Measurements from ENCODE around the gene CAND2.
"Not testable (repeated sequence)": the region's sequence is repeated elsewhere in the genome, so short reads cannot be mapped to it uniquely, and the experiment has no call there.

Gene CAND2

DNA sequence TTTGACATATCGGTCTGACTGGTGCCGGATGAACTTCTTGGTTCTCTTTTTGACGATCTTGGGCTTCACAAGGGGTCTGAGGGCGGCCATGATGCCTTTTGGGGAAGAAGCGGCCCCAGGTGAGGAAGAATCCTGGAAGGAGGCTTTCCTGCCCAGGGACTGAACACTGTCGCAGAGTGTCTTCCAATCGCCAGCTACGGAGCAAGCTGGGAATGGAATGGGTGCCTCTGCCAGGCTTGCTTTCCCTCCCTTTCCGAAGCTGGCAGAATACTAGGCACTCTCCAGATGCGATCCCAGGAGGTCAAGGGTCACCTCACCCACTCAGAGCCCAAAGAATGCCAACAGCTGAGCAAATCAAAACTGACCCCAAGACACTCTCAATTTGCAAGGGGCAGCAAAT lies 43.7 kb downstream of the CAND2 start:
- DNase-seq: peak; percentile 49
- H3K27me3 Mint-ChIP-seq, H3K9me3 Mint-ChIP-seq: not testable (repeated sequence)
- Mint-ChIP-seq H3K4me3 (peak overlapping the region; percentile 96), H3K27ac (peak overlapping the region; percentile 100), H3K36me3 (ENCODE audit: low read depth) (peaks cover 65% of the 10 kb centered on the region), H3K4me1 (ENCODE audit: low read depth) (peaks cover 51% of the 10 kb centered on the region)

DNA sequence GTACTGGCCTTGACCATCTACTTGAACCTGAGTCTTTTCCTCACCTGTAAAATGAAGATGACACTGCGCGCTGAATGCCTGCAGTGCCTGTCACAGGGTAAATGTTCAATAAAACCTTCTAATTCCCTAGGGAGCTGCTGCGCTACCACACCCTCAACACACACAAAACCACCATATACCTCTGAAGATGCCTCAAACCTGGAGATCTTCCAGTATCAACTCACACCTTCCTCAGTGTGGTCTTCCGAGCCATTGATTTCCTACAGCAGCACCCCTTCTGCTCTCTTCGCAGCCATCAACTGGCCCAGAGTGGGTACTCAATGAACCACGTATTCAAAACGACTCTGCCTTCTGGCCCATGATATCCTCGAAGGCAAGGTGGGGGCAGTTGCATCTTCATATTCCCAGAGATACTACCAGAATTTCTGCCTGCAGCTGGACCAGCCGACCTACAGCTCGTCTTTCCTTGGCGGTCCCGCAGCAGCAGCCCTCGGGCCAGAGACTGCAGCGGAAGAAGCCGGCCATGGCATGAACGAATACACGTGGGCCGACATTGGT lies 44.2 kb downstream of the CAND2 start:
- H3K27ac Mint-ChIP-seq: peak overlapping the region; percentile 100
- DNase-seq: no peak
- no peaks in the 10 kb centered on the region for H3K27me3 Mint-ChIP-seq
- peak overlapping the region; percentile 96 for H3K4me3 Mint-ChIP-seq
- no peaks in the 10 kb centered on the region for H3K9me3 Mint-ChIP-seq
- peaks cover 51% of the 10 kb centered on the region for H3K4me1 Mint-ChIP-seq (ENCODE audit: low read depth)
- H3K36me3 Mint-ChIP-seq (ENCODE audit: low read depth): peaks cover 60% of the 10 kb centered on the region

DNA sequence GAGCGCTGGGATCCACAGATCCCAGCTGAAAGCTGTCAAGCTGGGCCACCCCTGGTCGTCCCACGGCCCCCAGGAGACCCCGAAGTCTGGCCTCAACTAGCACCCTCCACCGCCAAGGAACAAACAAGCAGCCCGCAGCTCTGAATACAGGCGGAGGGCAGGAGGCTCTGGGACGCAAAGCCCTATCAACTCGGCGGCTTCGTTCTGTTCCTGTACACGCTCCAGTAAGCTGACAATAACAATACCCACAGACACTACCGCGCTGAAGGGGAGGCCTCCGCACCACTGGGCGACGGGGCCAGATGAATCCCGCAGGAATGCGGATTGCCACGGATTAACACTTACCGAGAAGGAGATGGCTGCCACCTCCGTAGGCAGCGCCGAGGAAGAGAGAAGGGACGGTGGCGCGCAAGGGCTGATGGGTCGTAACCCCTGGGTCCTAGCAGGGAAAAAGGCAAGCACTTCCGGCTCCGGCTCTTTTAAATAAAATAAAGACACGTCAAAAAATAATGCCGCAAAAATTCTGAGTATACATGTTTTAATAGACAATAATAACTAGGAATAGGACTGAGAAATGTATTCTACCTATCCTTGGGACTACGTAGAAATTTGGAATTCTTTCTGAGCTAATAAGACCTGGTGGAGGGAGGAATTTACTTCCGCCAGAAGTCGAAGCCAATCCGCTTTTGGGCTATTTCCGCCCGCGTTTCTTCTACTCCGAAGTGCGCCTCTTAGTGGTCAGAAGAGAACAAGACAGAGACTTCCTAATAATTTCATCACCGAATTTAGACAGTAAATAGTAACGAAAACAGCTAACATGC lies 44.9 kb downstream of the CAND2 start, which contains the start of gene RPL32:
Gene RPL32 (minus strand): TSS at position 417 of the 821 bp plus-strand sequence. CDS start 1,328 bp downstream, outside the sequence.
- H3K36me3 Mint-ChIP-seq (ENCODE audit: low read depth): peaks cover 53% of the 10 kb centered on the region
- peak within 1 kb of the TSS; percentile 100 for H3K27ac Mint-ChIP-seq
- H3K27me3 Mint-ChIP-seq: no peaks in the 10 kb centered on the region
- DNase-seq: peak; percentile 89
- H3K4me3 Mint-ChIP-seq: peak within 1 kb of the TSS; percentile 96
- H3K4me1 Mint-ChIP-seq (ENCODE audit: low read depth): peaks cover 46% of the 10 kb centered on the region
- no peaks in the 10 kb centered on the region for H3K9me3 Mint-ChIP-seq

DNA sequence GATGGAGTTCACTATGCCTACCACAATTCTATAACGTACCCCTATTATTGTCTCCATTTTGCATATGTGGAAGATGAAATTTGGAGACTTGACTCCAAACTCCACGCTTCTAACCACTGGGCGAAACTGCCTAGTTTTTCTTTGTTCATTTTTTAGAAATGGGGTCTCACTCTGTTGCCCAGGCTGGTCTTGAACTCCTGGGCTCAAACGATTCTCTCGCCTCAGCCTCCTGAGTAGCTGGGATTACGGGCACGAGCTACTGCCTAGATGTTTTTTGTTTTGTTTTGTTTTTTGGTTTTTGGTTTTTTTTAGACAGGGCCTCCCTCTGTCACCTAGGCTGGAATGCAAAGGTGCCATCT lies 45.5 kb downstream of the CAND2 start:
- Mint-ChIP-seq H3K27me3 (no peaks in the 10 kb centered on the region), H3K36me3 (ENCODE audit: low read depth) (peaks cover 47% of the 10 kb centered on the region), H3K4me3 (peak overlapping the region; percentile 96), H3K4me1 (ENCODE audit: low read depth) (peaks cover 41% of the 10 kb centered on the region), H3K27ac (peak overlapping the region; percentile 100), H3K9me3 (no peaks in the 10 kb centered on the region)
- no peak for DNase-seq

DNA sequence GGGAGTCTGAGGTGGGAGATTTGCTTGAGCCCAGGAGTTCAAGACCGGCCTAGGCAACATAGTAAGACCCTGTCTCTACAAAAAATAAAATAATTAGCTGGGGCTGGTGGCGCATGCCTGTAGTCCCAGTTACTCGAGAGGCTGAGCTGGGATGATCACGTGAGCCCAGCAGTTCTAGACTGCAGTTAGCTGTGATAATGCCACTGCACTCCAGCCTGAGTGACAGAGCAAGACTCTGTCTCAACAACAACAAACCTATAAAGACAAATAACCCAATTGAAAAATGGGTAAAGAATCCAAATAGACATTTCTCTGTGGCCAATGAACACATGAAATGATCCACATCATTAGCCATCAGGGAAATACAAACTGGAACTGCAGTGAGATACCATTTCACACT lies 46.0 kb downstream of the CAND2 start:
- H3K27ac Mint-ChIP-seq: peak overlapping the region; percentile 100
- no peaks in the 10 kb centered on the region for H3K27me3 Mint-ChIP-seq
- peaks cover 42% of the 10 kb centered on the region for H3K36me3 Mint-ChIP-seq (ENCODE audit: low read depth)
- no peaks in the 10 kb centered on the region for H3K9me3 Mint-ChIP-seq
- H3K4me3 Mint-ChIP-seq: no peak overlapping the region
- H3K4me1 Mint-ChIP-seq (ENCODE audit: low read depth): peaks cover 36% of the 10 kb centered on the region
- no peak for DNase-seq

DNA sequence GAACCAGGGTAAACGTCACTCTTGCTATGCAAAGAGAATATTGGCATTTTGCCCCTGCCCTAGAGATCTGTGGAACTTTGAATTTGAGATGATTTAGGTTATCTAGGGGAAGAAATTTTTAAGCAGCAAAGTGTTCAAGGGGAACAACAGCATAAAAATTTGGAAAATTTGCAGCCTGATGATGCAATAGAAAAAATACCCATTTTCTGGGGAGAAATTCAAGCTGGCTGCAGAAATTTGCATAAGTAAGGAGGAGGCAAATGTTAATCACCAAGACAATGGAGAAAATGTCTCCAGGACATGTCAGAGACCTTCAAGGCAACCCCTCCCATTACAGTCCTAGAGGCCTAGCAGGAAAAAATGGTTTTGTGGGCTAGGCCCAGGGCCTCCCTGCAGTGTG lies 49.3 kb downstream of the CAND2 start:
- Mint-ChIP-seq H3K9me3 (no peaks in the 10 kb centered on the region), H3K4me3 (no peak overlapping the region), H3K27me3 (peaks cover under 1% of the 10 kb centered on the region), H3K36me3 (ENCODE audit: low read depth) (peaks cover 8% of the 10 kb centered on the region), H3K4me1 (ENCODE audit: low read depth) (peaks cover 12% of the 10 kb centered on the region), H3K27ac (no peak overlapping the region)
- DNase-seq: no peak

DNA sequence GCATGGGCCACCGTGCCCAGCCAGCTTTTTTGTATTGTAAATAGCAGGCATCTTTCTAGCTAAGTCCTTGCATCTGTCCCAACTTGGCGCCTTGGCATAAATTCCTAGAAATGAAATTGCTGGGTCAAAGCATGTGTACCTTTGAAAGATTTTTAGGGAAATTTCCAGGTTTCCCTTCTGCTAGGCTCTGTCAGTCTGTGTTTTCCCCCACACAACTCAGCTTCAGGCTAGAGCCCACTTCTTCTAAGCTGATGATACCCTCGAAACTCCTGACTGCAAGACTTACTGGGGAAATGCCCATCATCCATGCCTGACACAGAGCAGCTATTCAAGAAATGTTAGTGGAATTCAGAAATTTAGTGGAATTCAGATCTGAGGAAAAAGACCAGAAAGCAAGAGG lies 55.7 kb downstream of the CAND2 start:
- Mint-ChIP-seq H3K4me3 (no peak overlapping the region), H3K27me3 (peaks cover 14% of the 10 kb centered on the region), H3K36me3 (ENCODE audit: low read depth) (no peaks in the 10 kb centered on the region), H3K4me1 (ENCODE audit: low read depth) (no peaks in the 10 kb centered on the region), H3K27ac (no peak overlapping the region), H3K9me3 (no peaks in the 10 kb centered on the region)
- no peak for DNase-seq

DNA sequence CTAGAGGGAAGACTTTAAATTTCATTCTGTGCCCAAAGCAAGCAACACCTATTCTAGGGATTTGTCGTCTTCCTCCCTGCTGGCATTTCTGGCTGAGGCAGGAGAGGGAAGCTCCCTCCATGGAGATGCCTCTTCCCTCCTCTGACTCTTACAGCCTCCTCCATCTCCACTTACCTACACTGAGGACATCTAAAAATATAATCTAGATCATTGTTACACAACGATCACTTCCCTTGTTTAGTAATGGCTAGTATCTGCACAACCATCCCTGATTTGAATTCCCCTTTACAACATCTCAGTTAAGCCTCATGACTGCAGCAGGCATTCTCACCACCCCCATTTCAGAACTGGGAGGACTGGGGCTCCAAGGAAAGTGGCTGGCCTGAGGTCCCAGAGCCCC lies 57.4 kb downstream of the CAND2 start:
- not testable (repeated sequence) for H3K36me3 Mint-ChIP-seq (ENCODE audit: low read depth); H3K4me1 Mint-ChIP-seq (ENCODE audit: low read depth); DNase-seq; H3K27ac Mint-ChIP-seq; H3K9me3 Mint-ChIP-seq; H3K4me3 Mint-ChIP-seq
- peaks cover 14% of the 10 kb centered on the region for H3K27me3 Mint-ChIP-seq

DNA sequence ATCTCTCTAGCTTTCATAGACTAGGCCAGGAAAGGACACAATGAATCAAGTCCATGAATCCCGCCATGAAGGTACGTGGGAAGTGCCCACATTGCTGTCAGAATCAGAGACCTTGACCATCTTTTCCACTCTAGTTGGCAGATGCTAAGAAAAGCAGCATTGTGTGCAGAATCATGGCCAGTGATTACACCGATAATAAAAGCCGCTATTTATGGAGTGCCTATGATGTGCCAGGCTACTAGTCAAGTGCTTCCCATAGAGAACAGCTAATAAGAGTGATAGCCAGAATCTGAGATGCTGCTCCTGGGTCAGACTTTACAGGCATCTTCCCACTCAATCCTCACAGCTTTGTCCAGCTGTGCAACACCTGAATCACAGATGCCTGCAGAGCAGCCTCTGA lies 58.1 kb downstream of the CAND2 start:
- Mint-ChIP-seq H3K36me3 (ENCODE audit: low read depth) (no peaks in the 10 kb centered on the region), H3K9me3 (no peaks in the 10 kb centered on the region), H3K4me1 (ENCODE audit: low read depth) (no peaks in the 10 kb centered on the region), H3K27ac (no peak overlapping the region), H3K4me3 (no peak overlapping the region), H3K27me3 (peaks cover 14% of the 10 kb centered on the region)
- no peak for DNase-seq

DNA sequence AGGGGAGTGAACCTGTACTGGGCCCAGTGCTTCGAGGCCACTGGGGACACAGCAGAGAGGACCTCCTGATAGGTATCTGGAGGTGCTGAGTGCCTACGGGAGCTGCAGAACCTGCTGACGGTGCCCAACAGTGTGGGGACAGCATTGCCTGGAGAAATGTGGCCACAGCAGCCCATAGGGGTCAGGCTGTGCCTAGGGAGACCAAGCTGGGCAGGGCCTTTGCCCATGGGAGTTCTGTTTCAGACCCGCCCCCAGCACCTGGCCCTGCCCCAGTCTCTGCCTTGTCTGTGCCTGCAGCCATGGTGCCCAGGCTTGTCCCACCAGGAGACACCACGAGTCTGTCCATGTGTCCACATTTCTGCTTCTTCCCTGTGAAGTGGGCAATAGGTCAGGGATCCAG lies 60.1 kb downstream of the CAND2 start:
- Mint-ChIP-seq H3K4me1 (ENCODE audit: low read depth) (no peaks in the 10 kb centered on the region), H3K36me3 (ENCODE audit: low read depth) (no peaks in the 10 kb centered on the region), H3K9me3 (no peaks in the 10 kb centered on the region)

DNA sequence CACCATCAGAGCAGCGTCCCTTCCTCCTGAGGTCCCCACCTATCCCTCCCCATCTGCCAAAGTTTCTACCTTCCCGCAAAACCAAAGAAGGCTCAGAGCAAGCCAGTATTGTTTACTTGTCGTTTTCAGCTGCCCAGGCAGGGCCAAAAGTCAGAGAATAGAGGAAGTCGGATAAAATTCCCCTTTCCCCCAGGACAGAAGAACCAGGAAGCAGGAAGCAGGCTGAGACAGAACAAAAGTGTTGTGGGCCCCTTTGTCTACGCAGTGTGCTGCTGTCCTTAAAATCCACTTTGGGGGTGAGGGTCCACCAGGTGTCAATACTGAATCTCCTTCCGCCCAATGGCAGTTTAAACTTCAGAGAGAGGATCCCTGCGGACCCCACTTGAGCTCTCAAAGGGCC lies 63.4 kb downstream of the CAND2 start:
- H3K36me3 Mint-ChIP-seq (ENCODE audit: low read depth): no peaks in the 10 kb centered on the region
- H3K9me3 Mint-ChIP-seq: no peaks in the 10 kb centered on the region
- no peak overlapping the region for H3K4me3 Mint-ChIP-seq
- peaks cover 3% of the 10 kb centered on the region for H3K27me3 Mint-ChIP-seq
- DNase-seq: no peak
- H3K27ac Mint-ChIP-seq: no peak overlapping the region
- H3K4me1 Mint-ChIP-seq (ENCODE audit: low read depth): no peaks in the 10 kb centered on the region

More for the DNA sequence above, 60.1 kb downstream of the CAND2 start:
- Mint-ChIP-seq H3K27ac (no peak overlapping the region), H3K27me3 (peaks cover 9% of the 10 kb centered on the region), H3K4me3 (no peak overlapping the region)
- DNase-seq: no peak

DNA sequence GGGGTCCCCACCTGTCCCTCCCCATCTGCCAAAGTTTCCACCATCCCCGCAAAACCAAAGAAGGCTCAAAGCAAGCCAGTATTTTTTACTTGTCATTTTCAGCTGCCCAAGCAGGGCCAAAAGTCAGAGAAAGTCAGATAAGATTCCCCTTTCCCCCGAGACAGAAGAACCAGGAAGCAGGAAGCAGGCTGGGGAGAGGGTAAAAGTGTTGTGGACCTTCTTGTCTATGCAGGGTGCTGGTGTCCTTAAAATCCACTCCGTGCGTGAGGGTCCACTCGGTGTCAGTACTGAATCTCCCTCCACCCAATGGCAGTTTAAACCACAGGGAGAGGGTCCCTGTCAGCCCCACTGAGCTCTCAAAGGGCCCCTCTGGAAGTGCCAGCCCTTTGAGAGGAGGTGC lies 65.1 kb downstream of the CAND2 start:
- H3K4me1 Mint-ChIP-seq (ENCODE audit: low read depth): no peaks in the 10 kb centered on the region
- H3K9me3 Mint-ChIP-seq: peaks cover 5% of the 10 kb centered on the region
- no peak overlapping the region for H3K4me3 Mint-ChIP-seq
- H3K27ac Mint-ChIP-seq: no peak overlapping the region
- no peak for DNase-seq
- H3K36me3 Mint-ChIP-seq (ENCODE audit: low read depth): no peaks in the 10 kb centered on the region
- H3K27me3 Mint-ChIP-seq: peaks cover 5% of the 10 kb centered on the region

DNA sequence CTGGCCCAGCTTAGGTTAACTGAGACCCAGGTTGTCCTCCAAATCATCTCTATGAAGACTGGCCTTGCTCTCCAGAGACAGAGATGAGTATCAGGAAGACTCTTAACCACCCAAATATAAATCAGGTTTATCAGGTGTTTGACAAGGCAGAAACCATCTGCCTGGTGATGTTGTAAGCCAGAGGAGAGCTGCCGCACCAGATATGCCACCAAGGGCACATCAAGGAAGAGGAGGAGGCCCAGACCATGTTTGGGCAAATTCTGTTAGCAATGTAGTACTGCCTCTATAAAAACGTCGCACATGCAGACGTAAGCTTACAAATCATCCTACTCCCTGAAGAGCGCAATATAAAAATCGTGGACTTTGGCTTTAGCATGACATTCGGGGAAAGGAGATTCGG lies 65.9 kb downstream of the CAND2 start:
- no peak for DNase-seq
- Mint-ChIP-seq H3K36me3 (ENCODE audit: low read depth) (no peaks in the 10 kb centered on the region), H3K27ac (no peak overlapping the region), H3K4me3 (no peak overlapping the region), H3K27me3 (peaks cover 5% of the 10 kb centered on the region), H3K9me3 (peaks cover 5% of the 10 kb centered on the region), H3K4me1 (ENCODE audit: low read depth) (no peaks in the 10 kb centered on the region)

DNA sequence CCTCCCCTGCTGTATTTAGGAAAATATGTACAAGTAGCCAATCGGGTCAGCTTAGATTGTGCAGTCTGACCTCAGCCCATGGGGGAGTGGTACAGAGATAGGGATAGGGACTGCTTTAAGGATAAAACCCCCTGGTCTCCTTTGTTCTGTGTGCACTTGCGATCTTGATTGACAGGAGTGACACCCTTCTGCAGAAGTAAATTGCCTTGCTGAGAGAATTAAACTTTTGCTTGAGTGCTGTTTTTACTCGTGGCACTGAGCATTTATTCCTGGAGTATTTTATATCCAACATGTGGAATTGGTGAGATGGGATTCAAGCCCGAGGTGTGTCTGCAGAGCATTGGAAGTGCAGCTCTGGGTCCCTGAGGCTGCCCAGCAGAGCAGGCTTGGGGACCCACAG lies 68.8 kb downstream of the CAND2 start:
- no peaks in the 10 kb centered on the region for H3K36me3 Mint-ChIP-seq (ENCODE audit: low read depth)
- H3K27me3 Mint-ChIP-seq: peaks cover 21% of the 10 kb centered on the region
- no peak overlapping the region for H3K27ac Mint-ChIP-seq
- peaks cover 9% of the 10 kb centered on the region for H3K4me1 Mint-ChIP-seq (ENCODE audit: low read depth)
- no peak overlapping the region for H3K4me3 Mint-ChIP-seq
- no peak for DNase-seq
- H3K9me3 Mint-ChIP-seq: peaks cover 5% of the 10 kb centered on the region

DNA sequence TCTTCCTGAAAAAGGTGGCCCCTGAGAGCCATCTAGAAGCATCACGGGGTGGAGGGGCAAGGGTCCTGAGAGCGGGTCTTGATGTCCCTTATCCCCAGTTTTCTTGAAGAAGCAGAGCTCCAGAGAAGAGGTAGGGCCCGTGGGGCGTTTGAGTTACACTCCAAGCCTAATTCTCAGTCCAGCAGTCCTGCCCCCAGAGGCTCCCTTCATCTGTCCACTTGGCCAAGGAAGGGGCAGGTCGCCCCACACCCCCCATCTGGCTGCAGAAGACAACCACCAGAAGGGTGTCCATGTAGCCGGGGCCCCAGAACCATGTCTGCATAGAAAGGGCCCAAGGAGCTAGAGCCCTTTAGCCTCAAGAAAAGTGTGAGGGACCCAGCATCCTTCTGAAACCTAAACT lies 70.4 kb downstream of the CAND2 start:
- H3K4me3 Mint-ChIP-seq: no peak overlapping the region
- no peaks in the 10 kb centered on the region for H3K36me3 Mint-ChIP-seq (ENCODE audit: low read depth)
- H3K4me1 Mint-ChIP-seq (ENCODE audit: low read depth): peaks cover 11% of the 10 kb centered on the region
- no peak for DNase-seq
- no peak overlapping the region for H3K27ac Mint-ChIP-seq
- peaks cover 23% of the 10 kb centered on the region for H3K27me3 Mint-ChIP-seq
- peaks cover 5% of the 10 kb centered on the region for H3K9me3 Mint-ChIP-seq
